C4-2B (cell line): Measurements from ENCODE around the gene SBNO2.

Source experiments
- H3K27ac ChIP-seq: fragments of 450-650 bp; 2 replicates; pipeline ENCODE4 v1.5.1; 2017
- CTCF ChIP-seq: fragments of 450-650 bp; conservative IDR thresholded peaks from 2 replicates; pipeline ENCODE4 v1.5.1; 2017; ENCODE audit warnings: mild to moderate bottlenecking
- ZFX ChIP-seq: fragments of 450-650 bp; IDR thresholded peaks from 2 replicates; pipeline ENCODE4 v1.6.1; 2017

SBNO2 gene

GRCh38 chr19:1103132-1103707, 70.8 kb downstream of the SBNO2 start:
- TF ChIP-seq ZFX (no peak), CTCF (no peak)

GRCh38 chr19:1102407-1103131, 71.5 kb downstream of the SBNO2 start:
- TF ChIP-seq CTCF: no peak
- peak overlapping the region; percentile 90; the same call in 1 of the 2 replicates for H3K27ac ChIP-seq

More at GRCh38 chr19:1103132-1103707, 70.8 kb downstream of the SBNO2 start:
- peak overlapping the region; percentile 90 for H3K27ac ChIP-seq

- TF ChIP-seq CTCF (no peak), ZFX (no peak)
- H3K27ac ChIP-seq: no peak overlapping the region
These were observed 72.8 kb downstream of the SBNO2 start for GRCh38 chr19:1101337-1101698.

- no peak for TF ChIP-seq ZFX
- TF ChIP-seq CTCF: no peak
- peak overlapping the region; percentile 71 for H3K27ac ChIP-seq
These were observed 75.7 kb downstream of the SBNO2 start for GRCh38 chr19:1098177-1099051.

GRCh38 chr19:1097810-1098176, 76.3 kb downstream of the SBNO2 start:
- peak overlapping the region; percentile 71 for H3K27ac ChIP-seq
- TF ChIP-seq ZFX: no peak
- TF ChIP-seq CTCF: no peak

- peak within 1 kb of the TSS; percentile 85 for H3K27ac ChIP-seq
- TF ChIP-seq ZFX (peak; percentile 73; the same call in 1 of the 2 replicates), CTCF (no peak)
These were observed 78.9 kb downstream of the SBNO2 start, which contains the start of gene POLR2E for GRCh38 chr19:1094978-1095701. Gene POLR2E (minus strand): TSS chr19:1095375. CDS start chr19:1095315, 60 bp downstream.
